ENCODE results near the gene CX3CL1.
A peak's percentile ranks its signal among the peaks of the same experiment; 100 is the strongest.

CX3CL1 gene

GRCh38 chr16:57407521-57408353, 35.4 kb downstream of the CX3CL1 start:
- no peak for DNase-seq

GRCh38 chr16:57409065-57409464, 36.8 kb downstream of the CX3CL1 start:
- no peak for DNase-seq

GRCh38 chr16:57409870-57410587, 37.7 kb downstream of the CX3CL1 start:
- DNase-seq = no peak

- DNase-seq = no peak
Measured at GRCh38 chr16:57411362-57411976, 39.2 kb downstream of the CX3CL1 start.

GRCh38 chr16:57412584-57412983, 40.3 kb downstream of the CX3CL1 start:
- no peak for DNase-seq

- DNase-seq = no peak
Measured at GRCh38 chr16:57413301-57413730, 41.0 kb downstream of the CX3CL1 start.

GRCh38 chr16:57413733-57414132, 41.4 kb downstream of the CX3CL1 start:
- no peak for DNase-seq

- no peak for DNase-seq
Measured at GRCh38 chr16:57416084-57416483, 43.8 kb downstream of the CX3CL1 start.

GRCh38 chr16:57419506-57419905, 47.2 kb downstream of the CX3CL1 start:
- no peak for DNase-seq

GRCh38 chr16:57422026-57422944, 50.0 kb downstream of the CX3CL1 start:
- DNase-seq = peak in 1 of 2 experiments; percentile 18

- DNase-seq = no peak
Measured at GRCh38 chr16:57423152-57423551, 50.9 kb downstream of the CX3CL1 start.

- DNase-seq = no peak
Measured at GRCh38 chr16:57424583-57424982, 52.3 kb downstream of the CX3CL1 start.

GRCh38 chr16:57426356-57426755, 54.1 kb downstream of the CX3CL1 start:
- DNase-seq = no peak

- DNase-seq = no peak
Measured at GRCh38 chr16:57427307-57427706, 55.0 kb downstream of the CX3CL1 start.

GRCh38 chr16:57427824-57428223, 55.5 kb downstream of the CX3CL1 start:
- no peak for DNase-seq

- DNase-seq = no peak
Measured at GRCh38 chr16:57430955-57431354, 58.7 kb downstream of the CX3CL1 start.

GRCh38 chr16:57432505-57432904, 60.2 kb downstream of the CX3CL1 start:
- no peak for DNase-seq

GRCh38 chr16:57432989-57433388, 60.7 kb downstream of the CX3CL1 start:
- no peak for DNase-seq

GRCh38 chr16:57434003-57434402, 61.7 kb downstream of the CX3CL1 start:
- DNase-seq = no peak
